GM12878 (cell line): ENCODE results near the gene TMEM176B. TPM values are rescaled to one million over a fixed set of nuclear protein-coding genes. Genes with fewer than 3 reads are reported as not detected.
A peak's percentile ranks its signal among the peaks of the same experiment; 100 is the strongest.

Experiments used
- DPF2 ChIP-seq: fragments of 450-650 bp; IDR thresholded peaks from 2 replicates; pipeline ENCODE4 v1.6.1; 2017; ENCODE audit warnings: mild to moderate bottlenecking
- FOS ChIP-seq: IDR thresholded peaks from 3 replicates; pipeline ENCODE4 v1.6.1; 2011; ENCODE audit warnings: borderline replicate concordance; ENCODE audit not compliant: insufficient read length; ENCODE audit errors: extremely low read depth
- HDAC2 ChIP-seq: fragments of 200-600 bp; sonication (generic); IDR thresholded peaks from 2 replicates; pipeline ENCODE4 v1.6.1; 2017
- HDGF ChIP-seq: fragments of 450-650 bp; IDR thresholded peaks from 2 replicates; pipeline ENCODE4 v1.6.1; 2016; ENCODE audit warnings: antibody characterized with exemption
- IKZF1 ChIP-seq: fragments of 450-650 bp; conservative IDR thresholded peaks from 2 replicates; pipeline ENCODE4 v1.6.1; 2017; ENCODE audit warnings: antibody characterized with exemption, mild to moderate bottlenecking
- IRF4 ChIP-seq: IDR thresholded peaks from 2 replicates; pipeline ENCODE4 v1.6.1; 2011; ENCODE audit warnings: low read depth, low read length
- polyA plus RNA-seq, 11 experiments: library from polyadenylated mRNA; depleted of rRNA in 4 of 11; unstranded in 6 of 11; stranded (reverse) in 5 of 11; fragments of >200 nt; fragmentation: Nextera tagmentation in 4 of 11; fragmentation: Illumina TruSeq in 1 of 11; extraction: Ambion mirVana in 4 of 11; extraction: Trizol in 1 of 11; gene quantifications; 1 replicate in 1 of 11; 2 replicates in 10 of 11; pipeline versions ENCODE4 v1.2.1 to v1.2.3, GENCODE V29; 2011 to 2016; ENCODE audit warnings: inconsistent platforms in 2 of 11, missing spikeins in 2 of 11, low read depth in 1 of 11
- total RNA-seq, 4 experiments: library from RNA; depleted of rRNA in 3 of 4; stranded (reverse); fragments of >200 nt in 3 of 4; fragmentation: Illumina TruSeq in 1 of 4; extraction: Trizol in 1 of 4; gene quantifications; 2 replicates each; pipeline versions ENCODE4 v1.2.1 to v1.2.3, GENCODE V29; 2013 to 2021
- TF ChIP-seq, protein P1 (sequence below): IDR thresholded peaks from 2 replicates; pipeline ENCODE4 v1.6.1; 2012; ENCODE audit warnings: mild to moderate bottlenecking, low read depth, low read length
- TF ChIP-seq, protein P2 (sequence below): fragments of 450-650 bp; IDR thresholded peaks from 2 replicates; pipeline ENCODE4 v1.6.1; 2016; ENCODE audit warnings: mild to moderate bottlenecking, moderate library complexity, borderline replicate concordance
- TF ChIP-seq, protein P3 (sequence below): fragments of 450-650 bp; IDR thresholded peaks from 2 replicates; pipeline ENCODE4 v1.6.1; 2017; ENCODE audit warnings: low read depth, mild to moderate bottlenecking, moderate library complexity

The TMEM176B gene
- total and polyA plus RNA-seq, 10 of the 15 experiments (the other 5 are each of a cell fraction or from before 2014, with no cell fraction given): 0.05 to 0.40 (median 0.20) TPM; not detected in 4

DNA sequence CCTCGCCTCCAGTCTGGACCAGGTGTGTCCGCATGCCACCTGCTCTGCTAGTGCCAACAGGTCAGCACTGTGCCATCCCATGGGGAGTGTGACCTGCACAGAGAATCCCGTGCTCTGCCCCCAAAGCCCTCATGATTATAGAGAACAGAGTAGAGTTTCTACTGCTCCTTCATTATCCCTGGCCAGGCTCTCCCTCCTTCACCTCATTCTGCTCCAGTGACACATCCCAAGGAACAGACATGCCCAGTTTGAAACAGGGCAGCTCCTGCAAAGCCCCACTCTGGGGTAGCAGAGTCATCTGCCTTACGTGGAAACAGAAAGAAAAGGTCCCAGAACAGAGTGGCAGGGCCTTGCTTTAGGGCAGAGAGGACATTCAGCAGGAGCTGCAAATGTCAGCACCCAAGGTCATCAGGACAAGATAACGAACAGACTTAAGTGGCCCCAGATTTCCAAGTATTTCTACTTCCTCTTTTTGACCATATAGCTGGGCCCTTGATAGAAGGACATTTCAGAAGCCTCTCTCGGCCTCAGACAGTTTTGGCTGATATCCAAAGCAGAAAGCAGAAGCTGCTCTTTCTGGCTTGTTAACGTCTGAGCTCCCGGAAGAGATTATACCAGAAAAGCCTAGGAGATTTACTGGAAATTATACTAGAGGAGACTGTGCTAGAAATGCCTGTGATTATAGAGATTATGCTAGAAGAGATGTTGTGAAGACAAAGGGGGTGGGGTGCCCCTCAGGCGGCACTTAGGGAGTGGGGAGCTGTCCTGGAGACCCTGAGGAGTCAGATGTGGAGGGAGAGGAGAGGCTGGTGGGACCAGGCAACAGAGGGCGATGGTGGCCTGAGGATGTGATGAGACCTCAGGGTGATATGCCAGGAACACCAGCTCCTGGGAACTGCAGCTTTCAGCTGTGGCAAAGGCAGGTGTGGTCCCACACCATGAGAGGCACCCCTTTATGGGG is 12.6 kb downstream of the TMEM176B start (continued):
- TF ChIP-seq, protein P1, sequence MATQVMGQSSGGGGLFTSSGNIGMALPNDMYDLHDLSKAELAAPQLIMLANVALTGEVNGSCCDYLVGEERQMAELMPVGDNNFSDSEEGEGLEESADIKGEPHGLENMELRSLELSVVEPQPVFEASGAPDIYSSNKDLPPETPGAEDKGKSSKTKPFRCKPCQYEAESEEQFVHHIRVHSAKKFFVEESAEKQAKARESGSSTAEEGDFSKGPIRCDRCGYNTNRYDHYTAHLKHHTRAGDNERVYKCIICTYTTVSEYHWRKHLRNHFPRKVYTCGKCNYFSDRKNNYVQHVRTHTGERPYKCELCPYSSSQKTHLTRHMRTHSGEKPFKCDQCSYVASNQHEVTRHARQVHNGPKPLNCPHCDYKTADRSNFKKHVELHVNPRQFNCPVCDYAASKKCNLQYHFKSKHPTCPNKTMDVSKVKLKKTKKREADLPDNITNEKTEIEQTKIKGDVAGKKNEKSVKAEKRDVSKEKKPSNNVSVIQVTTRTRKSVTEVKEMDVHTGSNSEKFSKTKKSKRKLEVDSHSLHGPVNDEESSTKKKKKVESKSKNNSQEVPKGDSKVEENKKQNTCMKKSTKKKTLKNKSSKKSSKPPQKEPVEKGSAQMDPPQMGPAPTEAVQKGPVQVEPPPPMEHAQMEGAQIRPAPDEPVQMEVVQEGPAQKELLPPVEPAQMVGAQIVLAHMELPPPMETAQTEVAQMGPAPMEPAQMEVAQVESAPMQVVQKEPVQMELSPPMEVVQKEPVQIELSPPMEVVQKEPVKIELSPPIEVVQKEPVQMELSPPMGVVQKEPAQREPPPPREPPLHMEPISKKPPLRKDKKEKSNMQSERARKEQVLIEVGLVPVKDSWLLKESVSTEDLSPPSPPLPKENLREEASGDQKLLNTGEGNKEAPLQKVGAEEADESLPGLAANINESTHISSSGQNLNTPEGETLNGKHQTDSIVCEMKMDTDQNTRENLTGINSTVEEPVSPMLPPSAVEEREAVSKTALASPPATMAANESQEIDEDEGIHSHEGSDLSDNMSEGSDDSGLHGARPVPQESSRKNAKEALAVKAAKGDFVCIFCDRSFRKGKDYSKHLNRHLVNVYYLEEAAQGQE: no peak
- no peak for TF ChIP-seq HDAC2
- TF ChIP-seq DPF2: 0 out of 2 replicates have a peak, but pooled peaks have one; percentile 17
- TF ChIP-seq, protein P2, sequence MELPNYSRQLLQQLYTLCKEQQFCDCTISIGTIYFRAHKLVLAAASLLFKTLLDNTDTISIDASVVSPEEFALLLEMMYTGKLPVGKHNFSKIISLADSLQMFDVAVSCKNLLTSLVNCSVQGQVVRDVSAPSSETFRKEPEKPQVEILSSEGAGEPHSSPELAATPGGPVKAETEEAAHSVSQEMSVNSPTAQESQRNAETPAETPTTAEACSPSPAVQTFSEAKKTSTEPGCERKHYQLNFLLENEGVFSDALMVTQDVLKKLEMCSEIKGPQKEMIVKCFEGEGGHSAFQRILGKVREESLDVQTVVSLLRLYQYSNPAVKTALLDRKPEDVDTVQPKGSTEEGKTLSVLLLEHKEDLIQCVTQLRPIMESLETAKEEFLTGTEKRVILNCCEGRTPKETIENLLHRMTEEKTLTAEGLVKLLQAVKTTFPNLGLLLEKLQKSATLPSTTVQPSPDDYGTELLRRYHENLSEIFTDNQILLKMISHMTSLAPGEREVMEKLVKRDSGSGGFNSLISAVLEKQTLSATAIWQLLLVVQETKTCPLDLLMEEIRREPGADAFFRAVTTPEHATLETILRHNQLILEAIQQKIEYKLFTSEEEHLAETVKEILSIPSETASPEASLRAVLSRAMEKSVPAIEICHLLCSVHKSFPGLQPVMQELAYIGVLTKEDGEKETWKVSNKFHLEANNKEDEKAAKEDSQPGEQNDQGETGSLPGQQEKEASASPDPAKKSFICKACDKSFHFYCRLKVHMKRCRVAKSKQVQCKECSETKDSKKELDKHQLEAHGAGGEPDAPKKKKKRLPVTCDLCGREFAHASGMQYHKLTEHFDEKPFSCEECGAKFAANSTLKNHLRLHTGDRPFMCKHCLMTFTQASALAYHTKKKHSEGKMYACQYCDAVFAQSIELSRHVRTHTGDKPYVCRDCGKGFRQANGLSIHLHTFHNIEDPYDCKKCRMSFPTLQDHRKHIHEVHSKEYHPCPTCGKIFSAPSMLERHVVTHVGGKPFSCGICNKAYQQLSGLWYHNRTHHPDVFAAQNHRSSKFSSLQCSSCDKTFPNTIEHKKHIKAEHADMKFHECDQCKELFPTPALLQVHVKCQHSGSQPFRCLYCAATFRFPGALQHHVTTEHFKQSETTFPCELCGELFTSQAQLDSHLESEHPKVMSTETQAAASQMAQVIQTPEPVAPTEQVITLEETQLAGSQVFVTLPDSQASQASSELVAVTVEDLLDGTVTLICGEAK: no peak
- TF ChIP-seq FOS: no peak
- TF ChIP-seq, protein P3, sequence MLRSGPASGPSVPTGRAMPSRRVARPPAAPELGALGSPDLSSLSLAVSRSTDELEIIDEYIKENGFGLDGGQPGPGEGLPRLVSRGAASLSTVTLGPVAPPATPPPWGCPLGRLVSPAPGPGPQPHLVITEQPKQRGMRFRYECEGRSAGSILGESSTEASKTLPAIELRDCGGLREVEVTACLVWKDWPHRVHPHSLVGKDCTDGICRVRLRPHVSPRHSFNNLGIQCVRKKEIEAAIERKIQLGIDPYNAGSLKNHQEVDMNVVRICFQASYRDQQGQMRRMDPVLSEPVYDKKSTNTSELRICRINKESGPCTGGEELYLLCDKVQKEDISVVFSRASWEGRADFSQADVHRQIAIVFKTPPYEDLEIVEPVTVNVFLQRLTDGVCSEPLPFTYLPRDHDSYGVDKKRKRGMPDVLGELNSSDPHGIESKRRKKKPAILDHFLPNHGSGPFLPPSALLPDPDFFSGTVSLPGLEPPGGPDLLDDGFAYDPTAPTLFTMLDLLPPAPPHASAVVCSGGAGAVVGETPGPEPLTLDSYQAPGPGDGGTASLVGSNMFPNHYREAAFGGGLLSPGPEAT: no peak
- no peak for TF ChIP-seq IRF4
- TF ChIP-seq HDGF: 0 out of 2 replicates have a peak, but pooled peaks have one; percentile 22
- peak; percentile 34; the same call in 1 of the 2 replicates for TF ChIP-seq IKZF1
